Loucy (cell line): Measurements from ENCODE around the gene MAP7.

Source experiments
- H2AFZ ChIP-seq: fragments of 200-600 bp; sonication (generic); 2 replicates; pipeline ENCODE4 v1.6.0; 2016; ENCODE audit warnings: antibody characterized with exemption, mild to moderate bottlenecking, low read length, moderate library complexity
- H3F3A ChIP-seq: fragments of 200-600 bp; 2 replicates; pipeline ENCODE4 v1.6.0; 2016; ENCODE audit warnings: antibody characterized with exemption, low read depth, mild to moderate bottlenecking
- H3K27me3 ChIP-seq: fragments of 200-600 bp; sonication (generic); 2 replicates; pipeline ENCODE4 v1.6.1; 2014; ENCODE audit warnings: low read length, mild to moderate bottlenecking; ENCODE audit not compliant: insufficient read depth, poor library complexity, severe bottlenecking
- H3K36me3 ChIP-seq: fragments of 200-600 bp; sonication (generic); 2 replicates; pipeline ENCODE4 v1.6.1; 2016; ENCODE audit warnings: low read length; ENCODE audit not compliant: insufficient read depth
- H3K4me1 ChIP-seq: fragments of 200-600 bp; sonication (generic); 2 replicates; pipeline ENCODE4 v1.5.1; 2014; ENCODE audit warnings: low read length, mild to moderate bottlenecking; ENCODE audit not compliant: insufficient read depth, poor library complexity, severe bottlenecking
- H3K4me2 ChIP-seq: fragments of 200-600 bp; sonication (generic); 2 replicates; pipeline ENCODE4 v1.6.0; 2014; ENCODE audit warnings: antibody characterized with exemption, low read length, low read depth, mild to moderate bottlenecking; ENCODE audit not compliant: poor library complexity, severe bottlenecking
- H3K4me3 ChIP-seq: fragments of 200-600 bp; sonication (generic); 2 replicates; pipeline ENCODE4 v1.5.1; 2014; ENCODE audit warnings: low read length, mild to moderate bottlenecking, mixed read lengths; ENCODE audit not compliant: poor library complexity, severe bottlenecking
- H3K79me2 ChIP-seq: fragments of 200-600 bp; sonication (generic); 2 replicates; pipeline ENCODE4 v1.6.1; 2014; ENCODE audit warnings: low read length; ENCODE audit not compliant: insufficient read depth
- H3K9ac ChIP-seq: fragments of 200-600 bp; sonication (generic); 2 replicates; pipeline ENCODE4 v1.6.0; 2014; ENCODE audit warnings: mild to moderate bottlenecking, low read depth, low read length, moderate library complexity; ENCODE audit not compliant: poor library complexity, severe bottlenecking
- H3K9me2 ChIP-seq: fragments of 200-600 bp; sonication (generic); replicated peaks from 2 replicates; pipeline ENCODE4 v1.6.1; 2016; ENCODE audit warnings: low read depth, low read length, mixed read lengths
- H3K9me3 ChIP-seq: fragments of 200-600 bp; sonication (generic); 2 replicates; pipeline ENCODE4 v1.6.1; 2014; ENCODE audit warnings: mild to moderate bottlenecking, antibody characterized with exemption, low read length, low read depth; ENCODE audit not compliant: insufficient read depth
- H4K20me1 ChIP-seq: fragments of 200-600 bp; sonication (generic); 2 replicates; pipeline ENCODE4 v1.6.0; 2014; ENCODE audit warnings: antibody characterized with exemption, low read length, mild to moderate bottlenecking; ENCODE audit not compliant: insufficient read depth, poor library complexity, severe bottlenecking
- EZH2phosphoT487 ChIP-seq: fragments of 200-600 bp; IDR thresholded peaks from 2 replicates; pipeline ENCODE4 v1.6.1; 2018; ENCODE audit warnings: antibody characterized with exemption, mild to moderate bottlenecking, moderate library complexity, borderline replicate concordance
- TF ChIP-seq, protein P1 (sequence below): fragments of 200-600 bp; sonication (generic); conservative IDR thresholded peaks from 2 replicates; pipeline ENCODE4 v1.5.1; 2014; ENCODE audit warnings: mild to moderate bottlenecking, antibody characterized with exemption, low read length

The MAP7 gene

DNA sequence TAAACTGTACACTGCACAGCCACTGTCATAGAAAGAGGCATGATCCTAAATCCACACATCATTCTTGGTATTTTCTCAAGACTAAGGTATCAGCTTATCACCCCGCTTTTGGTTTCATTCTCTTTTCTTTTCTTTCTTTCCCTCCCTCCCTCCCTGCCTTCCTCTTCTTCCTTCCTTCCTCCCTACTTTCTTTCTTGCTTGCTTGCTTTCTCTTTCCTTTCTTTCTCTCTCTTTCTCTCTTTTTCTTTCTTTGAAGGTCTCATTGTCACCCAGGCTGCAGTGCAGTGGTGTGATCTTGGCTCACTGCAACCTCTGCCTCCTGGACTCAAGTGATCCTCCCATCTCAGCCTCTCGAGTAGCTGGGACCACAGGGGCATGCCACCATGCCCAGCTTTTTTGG, 81.1 kb downstream of the MAP7 start:
- Histone ChIP-seq H4K20me1 (no peaks in the 10 kb centered on the region), H3K9ac (no peak overlapping the region), H3K4me1 (no peaks in the 10 kb centered on the region), H3K79me2 (no peaks in the 10 kb centered on the region), H3K4me2 (no peak overlapping the region), H3K9me3 (no peaks in the 10 kb centered on the region), H3K9me2 (no peaks in the 10 kb centered on the region), H3K36me3 (no peaks in the 10 kb centered on the region), H3K4me3 (no peak overlapping the region), H3F3A (no peaks in the 10 kb centered on the region), H3K27me3 (no peaks in the 10 kb centered on the region), H2AFZ (no peak overlapping the region)
- no peak for TF ChIP-seq EZH2phosphoT487
- TF ChIP-seq, protein P1, sequence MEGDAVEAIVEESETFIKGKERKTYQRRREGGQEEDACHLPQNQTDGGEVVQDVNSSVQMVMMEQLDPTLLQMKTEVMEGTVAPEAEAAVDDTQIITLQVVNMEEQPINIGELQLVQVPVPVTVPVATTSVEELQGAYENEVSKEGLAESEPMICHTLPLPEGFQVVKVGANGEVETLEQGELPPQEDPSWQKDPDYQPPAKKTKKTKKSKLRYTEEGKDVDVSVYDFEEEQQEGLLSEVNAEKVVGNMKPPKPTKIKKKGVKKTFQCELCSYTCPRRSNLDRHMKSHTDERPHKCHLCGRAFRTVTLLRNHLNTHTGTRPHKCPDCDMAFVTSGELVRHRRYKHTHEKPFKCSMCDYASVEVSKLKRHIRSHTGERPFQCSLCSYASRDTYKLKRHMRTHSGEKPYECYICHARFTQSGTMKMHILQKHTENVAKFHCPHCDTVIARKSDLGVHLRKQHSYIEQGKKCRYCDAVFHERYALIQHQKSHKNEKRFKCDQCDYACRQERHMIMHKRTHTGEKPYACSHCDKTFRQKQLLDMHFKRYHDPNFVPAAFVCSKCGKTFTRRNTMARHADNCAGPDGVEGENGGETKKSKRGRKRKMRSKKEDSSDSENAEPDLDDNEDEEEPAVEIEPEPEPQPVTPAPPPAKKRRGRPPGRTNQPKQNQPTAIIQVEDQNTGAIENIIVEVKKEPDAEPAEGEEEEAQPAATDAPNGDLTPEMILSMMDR = no peak

DNA sequence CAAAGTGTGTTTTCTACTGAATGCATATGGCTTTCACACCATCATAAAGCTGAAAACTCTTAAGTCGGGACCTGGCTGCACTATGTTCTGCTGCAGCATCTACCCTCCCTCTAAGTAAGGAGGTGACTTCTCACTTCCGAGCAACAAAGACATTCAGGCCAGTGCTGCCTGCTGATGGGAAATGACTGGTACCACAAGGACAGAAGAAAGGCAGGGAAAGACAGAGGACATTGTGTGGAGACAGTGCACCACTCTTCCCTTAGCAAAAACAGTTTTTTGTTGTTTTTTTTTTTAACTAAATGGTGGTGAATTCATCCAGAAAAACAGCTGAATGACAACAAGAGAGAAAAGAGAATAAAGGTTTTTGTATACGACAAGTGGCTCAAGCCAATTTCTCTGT, 81.5 kb downstream of the MAP7 start:
- no peak overlapping the region for H3K4me3 ChIP-seq
- no peaks in the 10 kb centered on the region for H3K9me2 ChIP-seq
- H4K20me1 ChIP-seq = no peaks in the 10 kb centered on the region
- H2AFZ ChIP-seq = no peak overlapping the region
- H3K4me1 ChIP-seq = no peaks in the 10 kb centered on the region
- H3K79me2 ChIP-seq = no peaks in the 10 kb centered on the region
- no peak overlapping the region for H3K9ac ChIP-seq
- H3K4me2 ChIP-seq = no peak overlapping the region
- no peak for TF ChIP-seq EZH2phosphoT487
- TF ChIP-seq, protein P1 = no peak
- no peaks in the 10 kb centered on the region for H3K9me3 ChIP-seq
- no peaks in the 10 kb centered on the region for H3K27me3 ChIP-seq
- H3F3A ChIP-seq = no peaks in the 10 kb centered on the region
- H3K36me3 ChIP-seq = no peaks in the 10 kb centered on the region

DNA sequence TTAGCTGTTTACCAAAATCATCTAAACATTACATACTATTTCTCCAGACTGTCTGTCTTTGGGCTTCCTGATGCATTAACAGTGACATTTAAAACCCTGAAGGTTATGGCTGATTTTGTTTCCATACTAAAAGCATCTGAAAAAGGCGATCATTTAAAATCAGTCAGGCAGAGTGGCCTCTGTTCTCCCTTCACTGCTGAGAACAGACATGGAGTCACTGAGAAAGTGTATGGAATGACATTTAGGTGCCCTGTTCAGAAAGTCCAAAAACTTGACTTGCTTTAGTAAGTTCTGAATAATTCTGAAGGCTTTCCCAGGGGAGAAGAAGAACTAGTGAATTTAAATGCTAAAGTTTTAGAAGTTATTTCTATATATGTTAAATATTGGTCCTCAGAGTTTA, 83.0 kb downstream of the MAP7 start:
- no peaks in the 10 kb centered on the region for H4K20me1 ChIP-seq
- no peaks in the 10 kb centered on the region for H3K27me3 ChIP-seq
- no peaks in the 10 kb centered on the region for H3K79me2 ChIP-seq
- no peak overlapping the region for H3K4me3 ChIP-seq
- H3K4me2 ChIP-seq = no peak overlapping the region
- no peaks in the 10 kb centered on the region for H3F3A ChIP-seq
- H3K9me2 ChIP-seq = no peaks in the 10 kb centered on the region
- no peaks in the 10 kb centered on the region for H3K4me1 ChIP-seq
- no peaks in the 10 kb centered on the region for H3K36me3 ChIP-seq
- H3K9me3 ChIP-seq = no peaks in the 10 kb centered on the region
- TF ChIP-seq, protein P1 = no peak
- no peak for TF ChIP-seq EZH2phosphoT487
- H2AFZ ChIP-seq = no peak overlapping the region
- no peak overlapping the region for H3K9ac ChIP-seq
